ENCODE data around the gene ASIC3.
"Not testable (repeated sequence)": the region's sequence is repeated elsewhere in the genome, so short reads cannot be mapped to it uniquely, and the experiment has no call there.

The ASIC3 gene

DNA sequence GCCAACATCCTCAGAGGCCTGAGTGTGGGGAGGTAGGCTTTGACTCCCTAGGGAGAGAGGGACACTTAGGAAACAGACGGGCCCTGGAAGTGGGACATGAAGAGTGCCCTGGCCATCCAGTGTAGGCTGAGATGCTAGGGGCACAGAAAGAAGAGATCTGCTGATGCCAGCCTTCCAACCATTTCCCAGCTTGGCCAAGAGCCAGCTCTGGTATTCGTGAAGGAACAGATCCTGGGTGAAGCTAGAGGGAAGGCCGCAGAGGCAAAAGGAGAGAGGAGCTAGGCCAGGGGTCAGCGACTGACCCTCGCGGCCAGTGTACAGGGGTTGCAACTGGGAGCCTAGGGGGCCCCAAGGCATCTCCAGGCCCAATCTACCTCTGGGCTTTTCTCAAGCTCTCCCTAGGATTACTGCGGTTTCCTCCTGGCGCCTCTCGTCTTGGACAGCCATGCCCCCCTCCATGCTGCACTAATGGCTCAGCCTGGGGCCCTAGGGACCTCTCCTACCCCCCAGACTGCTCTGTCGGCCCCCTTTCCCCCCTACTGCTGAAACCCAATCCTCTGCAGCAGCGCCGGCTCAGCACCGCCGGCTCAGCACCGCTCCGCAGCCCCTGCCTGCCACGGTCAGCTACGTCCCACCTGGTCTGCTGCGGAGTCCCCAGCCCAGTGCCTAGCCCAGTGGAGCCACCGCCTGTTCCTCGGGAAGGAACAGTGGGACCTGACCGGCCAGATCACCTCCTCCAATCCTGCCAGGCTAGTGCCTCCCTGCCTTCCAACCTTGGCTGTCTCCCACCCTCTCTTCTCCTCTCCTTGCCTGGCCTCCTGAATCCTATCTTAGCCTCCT is at the start of gene ASIC3:
Gene ASIC3, plus strand, starts transcription at position 556 of the 840 bp plus-strand sequence. CDS start 355 bp downstream, outside the sequence.
- no peak for DNase-seq (ENCODE audit: low read depth)

DNA sequence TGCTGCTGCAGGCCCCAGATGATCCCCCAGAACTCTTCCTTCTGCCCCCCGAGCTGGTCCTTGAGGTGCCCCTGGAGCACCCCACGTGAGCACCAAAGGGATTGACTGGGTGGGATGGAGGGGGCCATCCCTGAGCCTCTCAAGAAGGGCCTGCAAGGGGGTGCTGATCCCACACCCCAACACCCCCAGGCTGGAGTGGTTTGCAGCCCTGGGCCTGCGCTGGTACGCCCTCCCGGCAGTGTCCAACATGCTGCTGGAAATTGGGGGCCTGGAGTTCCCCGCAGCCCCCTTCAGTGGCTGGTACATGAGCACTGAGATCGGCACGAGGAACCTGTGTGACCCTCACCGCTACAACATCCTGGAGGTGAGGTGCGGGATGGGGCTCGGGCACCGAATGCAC is 49.3 kb upstream of the ASIC3 start:
- DNase-seq (ENCODE audit: low read depth), result no peak

- no peak for DNase-seq (ENCODE audit: low read depth)
Observed at GRCh38 chr7:150999497-151000230, 48.7 kb upstream of the ASIC3 start.

DNA sequence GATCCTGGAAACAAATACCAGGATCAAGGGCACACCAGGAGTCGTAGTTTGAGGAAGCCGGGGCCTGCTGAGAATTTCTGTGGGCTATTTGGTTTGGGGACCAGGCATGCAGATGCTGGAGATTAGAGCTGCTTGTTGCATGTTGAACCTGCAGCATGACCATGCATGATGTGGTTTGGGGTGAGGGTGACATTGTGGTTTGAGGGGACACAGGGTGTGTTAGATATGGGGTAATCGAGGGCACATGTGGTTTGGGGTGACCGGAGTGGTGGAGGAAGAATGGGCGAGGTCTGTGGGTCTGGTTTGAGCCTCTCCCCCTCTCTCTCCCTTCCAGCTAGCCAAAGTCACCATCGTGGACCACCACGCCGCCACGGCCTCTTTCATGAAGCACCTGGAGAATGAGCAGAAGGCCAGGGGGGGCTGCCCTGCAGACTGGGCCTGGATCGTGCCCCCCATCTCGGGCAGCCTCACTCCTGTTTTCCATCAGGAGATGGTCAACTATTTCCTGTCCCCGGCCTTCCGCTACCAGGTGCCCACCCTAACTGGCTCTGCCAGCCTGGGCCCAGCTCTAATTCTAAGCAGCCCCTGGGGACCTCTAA is 47.3 kb upstream of the ASIC3 start:
- no peak for DNase-seq (ENCODE audit: low read depth)

- DNase-seq (ENCODE audit: low read depth), result no peak
Observed at GRCh38 chr7:151001546-151001945, 46.8 kb upstream of the ASIC3 start.

GRCh38 chr7:151003572-151003971 is 44.8 kb upstream of the ASIC3 start:
- DNase-seq (ENCODE audit: low read depth), result no peak

GRCh38 chr7:151005566-151005965 is 42.8 kb upstream of the ASIC3 start:
- DNase-seq (ENCODE audit: low read depth), result no peak

DNA sequence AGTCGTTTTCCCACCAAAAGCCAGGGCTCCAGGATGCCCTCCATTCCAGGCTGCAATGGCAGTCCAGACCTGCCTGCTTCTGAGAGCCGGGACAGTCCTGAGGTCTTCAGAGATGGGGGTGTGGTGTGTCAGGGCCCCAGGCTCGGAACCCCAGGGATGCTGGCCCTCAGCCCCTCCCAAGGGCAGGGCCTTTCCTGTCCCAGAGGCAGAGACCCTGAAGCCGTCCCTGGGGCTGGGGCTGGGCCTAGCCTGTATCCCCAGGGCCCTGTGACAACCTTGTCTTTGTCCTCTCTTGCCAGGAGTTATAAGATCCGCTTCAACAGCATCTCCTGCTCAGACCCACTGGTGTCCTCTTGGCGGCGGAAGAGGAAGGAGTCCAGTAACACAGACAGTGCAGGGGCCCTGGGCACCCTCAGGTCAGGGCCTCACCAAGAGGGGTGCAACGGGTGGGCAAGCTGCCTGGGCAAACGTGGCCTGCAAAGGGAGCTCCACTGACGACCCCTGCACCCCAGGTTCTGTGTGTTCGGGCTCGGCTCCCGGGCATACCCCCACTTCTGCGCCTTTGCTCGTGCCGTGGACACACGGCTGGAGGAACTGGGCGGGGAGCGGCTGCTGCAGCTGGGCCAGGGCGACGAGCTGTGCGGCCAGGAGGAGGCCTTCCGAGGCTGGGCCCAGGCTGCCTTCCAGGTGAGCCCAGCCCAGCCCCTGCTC is 41.6 kb upstream of the ASIC3 start:
- no peak for DNase-seq (ENCODE audit: low read depth)

- no peak for DNase-seq (ENCODE audit: low read depth)
Observed at GRCh38 chr7:151007469-151007898, 40.8 kb upstream of the ASIC3 start.

GRCh38 chr7:151008143-151008510 is 40.2 kb upstream of the ASIC3 start:
- DNase-seq (ENCODE audit: low read depth), result no peak

- DNase-seq (ENCODE audit: low read depth), result no peak
Observed at GRCh38 chr7:151008511-151009323, 39.6 kb upstream of the ASIC3 start.

- no peak for DNase-seq (ENCODE audit: low read depth)
Observed at GRCh38 chr7:151009327-151010036, 38.8 kb upstream of the ASIC3 start.

GRCh38 chr7:151010037-151010306 is 38.4 kb upstream of the ASIC3 start:
- DNase-seq (ENCODE audit: low read depth), result no peak

- DNase-seq (ENCODE audit: low read depth), result no peak
Observed at GRCh38 chr7:151010307-151011096, 37.8 kb upstream of the ASIC3 start.

- no peak for DNase-seq (ENCODE audit: low read depth)
Observed at GRCh38 chr7:151011097-151011409, 37.3 kb upstream of the ASIC3 start.

DNA sequence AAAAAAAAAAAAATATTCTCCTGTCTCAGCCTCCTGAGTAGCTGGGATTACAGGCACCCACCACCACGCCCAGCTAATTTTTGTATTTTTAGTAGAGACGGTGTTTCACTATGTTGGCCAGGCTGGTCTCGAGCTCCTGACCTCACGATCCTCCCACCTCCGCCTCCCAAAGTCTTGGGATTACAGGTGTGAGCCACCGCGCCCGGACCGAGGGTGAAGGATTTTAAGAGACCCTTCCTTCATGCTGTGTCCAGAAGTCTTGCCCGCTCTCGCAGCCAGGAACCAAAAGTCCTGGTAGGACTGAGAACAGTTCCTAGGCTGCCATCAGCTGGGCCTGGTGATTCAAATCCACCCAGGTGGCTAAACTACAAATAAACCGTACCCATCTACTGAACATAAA is 36.7 kb upstream of the ASIC3 start:
- DNase-seq (ENCODE audit: low read depth), result not testable (repeated sequence)

DNA sequence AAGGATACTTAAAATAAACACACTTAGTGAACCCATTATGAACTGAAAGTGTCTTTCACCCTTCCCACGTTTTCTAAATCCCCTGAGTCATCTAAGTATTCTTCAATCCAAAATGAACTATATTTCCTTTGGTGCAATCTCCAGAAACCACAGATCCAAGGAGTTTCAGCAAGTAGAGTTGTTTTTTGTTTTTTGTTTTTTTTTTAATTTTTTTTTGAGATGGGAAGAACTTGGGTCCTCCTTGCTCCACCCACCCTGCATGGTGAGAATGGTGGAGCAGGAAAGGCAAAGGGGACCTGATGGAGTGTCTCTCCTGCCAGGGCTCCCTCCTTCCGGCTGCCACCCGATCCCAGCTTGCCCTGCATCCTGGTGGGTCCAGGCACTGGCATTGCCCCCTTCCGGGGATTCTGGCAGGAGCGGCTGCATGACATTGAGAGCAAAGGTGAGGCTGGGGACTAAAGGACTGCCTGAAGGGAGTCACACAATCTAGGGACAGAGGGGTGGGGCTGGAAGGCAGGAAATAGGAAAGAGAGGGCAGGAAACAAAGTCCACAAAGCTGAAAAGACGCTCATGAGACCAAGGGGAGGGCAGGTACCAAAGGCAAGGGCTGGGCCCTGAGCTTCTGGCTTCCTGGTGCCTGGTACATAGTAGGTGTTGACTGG is 36.2 kb upstream of the ASIC3 start:
- no peak for DNase-seq (ENCODE audit: low read depth)

DNA sequence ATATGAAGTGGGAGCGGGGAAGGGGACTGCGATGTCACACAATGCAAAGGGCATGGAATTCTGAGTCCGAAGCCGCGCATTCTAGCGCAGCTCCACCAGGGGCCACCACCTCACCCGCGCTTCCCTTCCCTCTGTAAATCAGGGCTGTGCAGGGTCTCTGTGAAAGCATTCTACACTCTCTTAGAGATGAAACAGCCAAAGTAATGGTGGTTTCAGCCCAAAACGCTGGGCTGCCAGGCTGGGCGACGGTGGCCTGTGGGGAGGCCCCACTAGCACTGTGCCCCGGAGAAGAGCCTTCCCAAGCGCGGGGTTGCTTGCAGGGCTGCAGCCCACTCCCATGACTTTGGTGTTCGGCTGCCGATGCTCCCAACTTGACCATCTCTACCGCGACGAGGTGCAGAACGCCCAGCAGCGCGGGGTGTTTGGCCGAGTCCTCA is 35.4 kb upstream of the ASIC3 start:
- DNase-seq (ENCODE audit: low read depth), result no peak

DNA sequence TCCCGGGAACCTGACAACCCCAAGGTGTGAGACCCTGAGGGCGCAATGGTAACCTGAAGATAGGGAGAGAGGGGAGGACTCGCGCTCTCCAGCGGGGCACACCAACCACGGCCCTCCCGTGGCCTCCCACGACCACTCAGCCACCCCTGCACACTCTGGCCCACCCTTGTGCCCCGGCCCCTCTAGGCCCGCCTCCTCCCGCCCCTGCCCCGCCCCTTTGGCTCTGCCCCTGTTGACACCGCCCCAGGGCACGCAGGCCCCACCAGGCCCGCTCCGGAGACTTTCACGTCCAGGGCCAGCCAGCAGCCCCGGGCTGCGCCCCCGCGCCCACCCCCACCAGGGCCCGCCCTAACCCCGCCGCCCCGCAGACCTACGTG is 35.0 kb upstream of the ASIC3 start:
- DNase-seq (ENCODE audit: low read depth), result no peak
